ENCODE data around the gene MT1G. TPM values are rescaled to one million over a fixed set of nuclear protein-coding genes. Genes with fewer than 3 reads are reported as not detected.

The MT1G gene
- total and polyA plus RNA-seq, 4 experiments from 2014 or later = 1.3 TPM; not detected in 3

GRCh38 chr16:56643833-56644232, 24.0 kb downstream of the MT1G start:
- Histone ChIP-seq H3K4me1 (ENCODE audit: insufficient read depth, low read length) (peaks cover 16% of the 10 kb centered on the region), H3K9me3 (ENCODE audit: control insufficient read depth in 1 of 2, low read length in 2 of 2) (no peaks in the 10 kb centered on the region), H3K27ac (ENCODE audit: low read depth, low read length) (no peak overlapping the region), H3K27me3 (ENCODE audit: insufficient read depth, low read length) (peaks cover 8% of the 10 kb centered on the region), H3K4me3 (ENCODE audit: low read length in 2 of 2) (peak overlapping the region in 1 of 2 donors; percentile 0), H3K36me3 (ENCODE audit: insufficient read depth, low read length) (no peaks in the 10 kb centered on the region)
- peak overlapping the region in 5 of 7 donors; percentile 41 to 77 (median 63) for H3K27ac Mint-ChIP-seq
- intact Hi-C loops (cut with micrococcal nuclease) = loop anchor here (1.0 to 2.0 kb wide), 5 partner anchors 13 to 67 kb away; partner anchors contain the start of genes MT1F, MT1X and MT2A
- ChIA-PET POLR2A (ENCODE audit: partially characterized antibody) (interaction anchor here (0.5 to 3.5 kb wide), 13 partner anchors 9 to 58 kb away, joined by 3 to 21 read pairs (median 3); partner anchors contain the start of genes MT1E, MT1F, MT1X and MT2A), CTCF (ENCODE audit: partially characterized antibody) (interaction anchor here (0.7 to 5.1 kb wide), 19 partner anchors 9 to 130 kb away, joined by 3 to 48 read pairs (median 5); partner anchors contain the start of genes MT1E, MT1X and MT2A)
- H3K27me3 Mint-ChIP-seq = peaks cover 12 to 19% of the 10 kb centered on the region in 2 donors
- H3K9me3 Mint-ChIP-seq = no peaks in the 10 kb centered on the region
- H3K36me3 Mint-ChIP-seq = no peaks in the 10 kb centered on the region
- no peak for DNase-seq
- peaks cover 16 to 22% (median 18%) of the 10 kb centered on the region in 4 donors for H3K4me1 Mint-ChIP-seq
- H3K4me3 Mint-ChIP-seq = peak overlapping the region; percentile 75 to 84 (median 79)

DNA sequence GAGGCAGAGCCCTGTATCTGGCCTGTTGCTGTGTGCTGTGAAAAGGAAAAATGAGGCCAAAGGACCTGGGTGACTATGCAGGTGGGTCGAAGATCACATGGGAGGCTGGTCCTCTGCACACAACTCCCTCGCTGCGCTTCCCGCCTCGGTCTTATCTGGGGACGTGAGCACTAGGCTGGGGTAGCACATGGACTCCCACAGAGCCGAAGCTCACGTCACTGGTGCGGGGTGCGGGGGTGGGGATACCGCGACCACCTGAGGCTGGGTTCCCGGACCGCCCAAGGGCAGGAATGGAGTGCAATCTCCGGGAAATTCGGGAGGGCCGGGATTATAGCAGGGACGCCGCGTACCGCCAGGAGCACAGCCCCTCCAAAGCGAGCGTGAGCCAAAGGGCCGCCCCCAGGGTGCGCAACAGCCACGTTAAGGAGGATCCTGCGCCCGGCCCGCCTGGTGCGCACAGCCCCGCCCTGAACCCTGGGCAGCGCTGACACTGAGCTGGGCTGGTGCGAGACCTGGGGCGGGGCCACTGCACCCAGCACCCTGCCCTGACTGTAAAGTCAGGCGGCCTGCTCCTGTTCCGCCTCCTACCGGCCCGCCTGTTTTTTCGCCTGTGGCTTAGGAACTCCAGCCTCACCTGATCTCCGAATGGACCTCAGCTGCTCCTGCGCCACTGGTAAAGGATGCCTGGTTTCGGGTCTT, 24.6 kb downstream of the MT1G start:
- Mint-ChIP-seq H3K4me3 (peak overlapping the region; percentile 75 to 84 (median 79)), H3K27ac (peak overlapping the region in 5 of 7 donors; percentile 63 to 77 (median 67)), H3K36me3 (no peaks in the 10 kb centered on the region), H3K9me3 (no peaks in the 10 kb centered on the region), H3K4me1 (peaks cover 18 to 22% (median 19%) of the 10 kb centered on the region in 4 donors), H3K27me3 (peaks cover 12 to 23% of the 10 kb centered on the region in 2 donors)
- H3K27me3 ChIP-seq (ENCODE audit: insufficient read depth, low read length) = peaks cover 14% of the 10 kb centered on the region
- intact Hi-C loops (cut with micrococcal nuclease) = loop anchor here (1.0 to 2.0 kb wide), 5 partner anchors 14 to 66 kb away; partner anchors contain the start of genes MT1F, MT1X and MT2A
- peak; percentile 63 to 76 (median 71) for DNase-seq
- H3K4me1 ChIP-seq (ENCODE audit: insufficient read depth, low read length) = peaks cover 16% of the 10 kb centered on the region
- H3K36me3 ChIP-seq (ENCODE audit: insufficient read depth, low read length) = no peaks in the 10 kb centered on the region
- ChIA-PET POLR2A (ENCODE audit: partially characterized antibody) (interaction anchor here (0.6 to 3.5 kb wide), 13 partner anchors 14 to 58 kb away, joined by 3 to 21 read pairs (median 3); partner anchors contain the start of genes MT1E, MT1F, MT1X and MT2A), CTCF (ENCODE audit: partially characterized antibody) (interaction anchor here (0.7 to 5.1 kb wide), 20 partner anchors 10 to 129 kb away, joined by 3 to 48 read pairs (median 4); partner anchors contain the start of genes MT1E, MT1X and MT2A)
- H3K4me3 ChIP-seq (ENCODE audit: low read length in 2 of 2) = peak overlapping the region in 1 of 2 donors; percentile 0
- no peaks in the 10 kb centered on the region for H3K9me3 ChIP-seq (ENCODE audit: control insufficient read depth in 1 of 2, low read length in 2 of 2)
- H3K27ac ChIP-seq (ENCODE audit: low read depth, low read length) = no peak overlapping the region

GRCh38 chr16:56641166-56641565, 26.7 kb downstream of the MT1G start:
- Histone ChIP-seq H3K4me1 (ENCODE audit: insufficient read depth, low read length) (peaks cover 19% of the 10 kb centered on the region), H3K27me3 (ENCODE audit: insufficient read depth, low read length) (peaks cover 22% of the 10 kb centered on the region), H3K36me3 (ENCODE audit: insufficient read depth, low read length) (no peaks in the 10 kb centered on the region), H3K4me3 (ENCODE audit: low read length in 2 of 2) (no peak overlapping the region), H3K27ac (ENCODE audit: low read depth, low read length) (no peak overlapping the region), H3K9me3 (ENCODE audit: control insufficient read depth in 1 of 2, low read length in 2 of 2) (no peaks in the 10 kb centered on the region)
- CTCF ChIA-PET (ENCODE audit: partially characterized antibody) = interaction anchor here (0.9 to 5.1 kb wide), 2 partner anchors 38 to 61 kb away, joined by 4 to 48 read pairs; no protein-coding TSS in a partner anchor
- no peak overlapping the region for H3K27ac Mint-ChIP-seq
- H3K4me1 Mint-ChIP-seq = peaks cover 23 to 42% (median 25%) of the 10 kb centered on the region in 4 donors
- intact Hi-C loops (cut with micrococcal nuclease) = no loop called here
- no peaks in the 10 kb centered on the region for H3K9me3 Mint-ChIP-seq
- DNase-seq = no peak
- H3K4me3 Mint-ChIP-seq = no peak overlapping the region
- POLR2A ChIA-PET (ENCODE audit: partially characterized antibody) = interaction anchor here (1.1 kb wide), 1 partner anchor 16 kb away, joined by 3 read pairs; the partner anchor contains the start of gene MT1F
- H3K36me3 Mint-ChIP-seq = no peaks in the 10 kb centered on the region
- H3K27me3 Mint-ChIP-seq = peaks cover 30 to 39% of the 10 kb centered on the region in 2 donors

DNA sequence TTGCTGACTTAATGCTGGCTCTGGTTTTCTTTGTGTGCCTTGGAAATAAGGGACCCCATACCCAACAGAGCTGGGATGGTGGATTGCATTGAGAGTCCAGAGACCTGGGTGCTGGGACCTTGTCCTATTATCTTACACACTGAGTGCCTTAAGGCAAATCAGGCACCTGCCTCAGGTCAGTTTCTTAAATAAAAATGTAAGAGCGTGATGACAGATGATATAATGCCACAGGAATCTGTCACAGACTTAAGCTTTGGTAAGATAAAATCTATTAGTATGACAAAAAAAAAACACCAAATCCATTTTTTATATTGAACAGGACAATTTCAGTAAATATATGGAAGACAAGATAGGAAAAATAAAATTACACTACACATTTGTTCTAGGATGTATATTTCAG, 27.8 kb downstream of the MT1G start:
- no peak overlapping the region for H3K4me3 Mint-ChIP-seq

GRCh38 chr16:56639045-56639444, 28.8 kb downstream of the MT1G start:
- CTCF ChIA-PET (ENCODE audit: partially characterized antibody) = no interaction called here
- H3K4me3 Mint-ChIP-seq = no peak overlapping the region

More for the DNA sequence above, 27.8 kb downstream of the MT1G start:
- no peaks in the 10 kb centered on the region for H3K9me3 Mint-ChIP-seq
- no peaks in the 10 kb centered on the region for H3K36me3 ChIP-seq (ENCODE audit: insufficient read depth, low read length)
- H3K4me1 ChIP-seq (ENCODE audit: insufficient read depth, low read length) = peaks cover 28% of the 10 kb centered on the region
- no peaks in the 10 kb centered on the region for H3K9me3 ChIP-seq (ENCODE audit: control insufficient read depth in 1 of 2, low read length in 2 of 2)
- CTCF ChIA-PET (ENCODE audit: partially characterized antibody) = interaction anchor here (5.1 kb wide), 1 partner anchor 62 kb away, joined by 48 read pairs; no protein-coding TSS in a partner anchor
- POLR2A ChIA-PET (ENCODE audit: partially characterized antibody) = no interaction called here
- intact Hi-C loops (cut with micrococcal nuclease) = no loop called here
- H3K27me3 ChIP-seq (ENCODE audit: insufficient read depth, low read length) = peaks cover 25% of the 10 kb centered on the region
- H3K27ac Mint-ChIP-seq = no peak overlapping the region
- peaks cover 26 to 49% (median 30%) of the 10 kb centered on the region in 4 donors for H3K4me1 Mint-ChIP-seq
- no peak for DNase-seq
- peaks cover 37 to 47% of the 10 kb centered on the region in 2 donors for H3K27me3 Mint-ChIP-seq
- H3K4me3 ChIP-seq (ENCODE audit: low read length in 2 of 2) = no peak overlapping the region
- no peaks in the 10 kb centered on the region for H3K36me3 Mint-ChIP-seq
- H3K27ac ChIP-seq (ENCODE audit: low read depth, low read length) = no peak overlapping the region

GRCh38 chr16:56637814-56638750, 29.8 kb downstream of the MT1G start, which contains the start of gene MT1A:
TSS of gene MT1A (plus strand) at chr16:56638666. CDS start at chr16:56638739, 73 bp downstream.
- no peaks in the 10 kb centered on the region for H3K36me3 Mint-ChIP-seq
- Histone ChIP-seq H3K4me3 (ENCODE audit: low read length in 2 of 2) (no peak within 1 kb of the TSS), H3K4me1 (ENCODE audit: insufficient read depth, low read length) (peaks cover 21% of the 10 kb centered on the region), H3K9me3 (ENCODE audit: control insufficient read depth in 1 of 2, low read length in 2 of 2) (no peaks in the 10 kb centered on the region), H3K36me3 (ENCODE audit: insufficient read depth, low read length) (no peaks in the 10 kb centered on the region), H3K27ac (ENCODE audit: low read depth, low read length) (no peak within 1 kb of the TSS), H3K27me3 (ENCODE audit: insufficient read depth, low read length) (peaks cover 38% of the 10 kb centered on the region)
- peaks cover 19 to 52% (median 24%) of the 10 kb centered on the region in 4 donors for H3K4me1 Mint-ChIP-seq
- no peak for DNase-seq
- peak within 1 kb of the TSS in 7 of 8 donors; percentile 39 to 61 (median 53) for H3K4me3 Mint-ChIP-seq
- H3K27me3 Mint-ChIP-seq = peaks cover 54 to 64% of the 10 kb centered on the region in 2 donors
- ChIA-PET CTCF (ENCODE audit: partially characterized antibody) (no interaction called here), POLR2A (ENCODE audit: partially characterized antibody) (interaction anchor here (1.4 to 1.6 kb wide), 2 partner anchors 13 to 14 kb away, joined by 3 to 4 read pairs; partner anchors contain the start of gene MT1E)
- H3K27ac Mint-ChIP-seq = no peak within 1 kb of the TSS
- no peaks in the 10 kb centered on the region for H3K9me3 Mint-ChIP-seq
- intact Hi-C loops (cut with micrococcal nuclease) = no loop called here

More at GRCh38 chr16:56639045-56639444, 28.8 kb downstream of the MT1G start:
- H3K27ac Mint-ChIP-seq = no peak overlapping the region
- Histone ChIP-seq H3K9me3 (ENCODE audit: control insufficient read depth in 1 of 2, low read length in 2 of 2) (no peaks in the 10 kb centered on the region), H3K36me3 (ENCODE audit: insufficient read depth, low read length) (no peaks in the 10 kb centered on the region), H3K4me1 (ENCODE audit: insufficient read depth, low read length) (peaks cover 28% of the 10 kb centered on the region), H3K27me3 (ENCODE audit: insufficient read depth, low read length) (peaks cover 35% of the 10 kb centered on the region), H3K27ac (ENCODE audit: low read depth, low read length) (no peak overlapping the region), H3K4me3 (ENCODE audit: low read length in 2 of 2) (no peak overlapping the region)
- no peaks in the 10 kb centered on the region for H3K36me3 Mint-ChIP-seq
- peaks cover 45 to 55% of the 10 kb centered on the region in 2 donors for H3K27me3 Mint-ChIP-seq
- intact Hi-C loops (cut with micrococcal nuclease) = no loop called here
- no peaks in the 10 kb centered on the region for H3K9me3 Mint-ChIP-seq
- H3K4me1 Mint-ChIP-seq = peaks cover 26 to 56% (median 31%) of the 10 kb centered on the region in 4 donors
- POLR2A ChIA-PET (ENCODE audit: partially characterized antibody) = interaction anchor here (1.4 kb wide), 1 partner anchor 14 kb away, joined by 4 read pairs; the partner anchor contains the start of gene MT1E
- no peak for DNase-seq

Measured in CD4-positive, alpha-beta memory T cell (primary cell).